GM12865 (cell line): ENCODE measurements around the gene ESD.
"Not testable (repeated sequence)": the region's sequence is repeated elsewhere in the genome, so short reads cannot be mapped to it uniquely, and the experiment has no call there.

Experiments used
- DNase-seq: peaks from one replicate; pipeline ENCODE4 v3.0.0; 2010; ENCODE audit warnings: low read depth
- H3K4me3 ChIP-seq: 2 replicates; pipeline ENCODE4 v1.5.1; 2011; ENCODE audit warnings: mild to moderate bottlenecking, low read depth, low read length, control low read depth
- CTCF ChIP-seq: IDR thresholded peaks from 2 replicates; pipeline ENCODE4 v1.5.1; 2011; ENCODE audit warnings: low read length, control low read depth, low read depth, inconsistent platforms; ENCODE audit not compliant: insufficient read depth; ENCODE audit errors: missing control alignments

ESD gene

GRCh38 chr13:46759846-46760245, 37.1 kb downstream of the ESD start:
- TF ChIP-seq CTCF: no peak
- H3K4me3 ChIP-seq: no peak overlapping the region
- DNase-seq: no peak

GRCh38 chr13:46757640-46758039, 39.3 kb downstream of the ESD start:
- DNase-seq: no peak
- no peak for TF ChIP-seq CTCF
- no peak overlapping the region for H3K4me3 ChIP-seq

DNA sequence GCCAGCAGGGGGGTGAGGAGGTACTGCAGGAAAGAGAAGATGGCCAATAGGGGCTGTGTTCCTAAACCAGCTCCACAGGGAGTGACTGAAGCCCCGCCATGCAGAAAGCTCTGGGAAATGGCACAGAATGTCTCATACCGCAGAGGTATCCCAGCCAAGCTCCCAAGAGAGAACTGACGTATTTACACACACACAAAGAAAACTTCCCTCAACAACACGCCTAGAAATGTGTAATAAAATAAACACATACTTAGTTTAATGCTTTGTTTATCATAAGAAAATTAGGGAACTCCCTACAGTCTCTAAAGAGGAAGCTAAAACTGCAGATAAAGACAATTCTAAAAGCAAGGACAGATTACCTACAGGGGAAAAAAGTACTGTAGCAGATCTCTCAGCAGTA, 40.0 kb downstream of the ESD start:
- TF ChIP-seq CTCF: no peak
- H3K4me3 ChIP-seq: no peak overlapping the region
- DNase-seq: no peak

GRCh38 chr13:46755508-46755907, 41.5 kb downstream of the ESD start:
- DNase-seq: not testable (repeated sequence)

GRCh38 chr13:46754812-46755211, 42.1 kb downstream of the ESD start:
- TF ChIP-seq CTCF: no peak
- no peak overlapping the region for H3K4me3 ChIP-seq
- DNase-seq: no peak

More at GRCh38 chr13:46755508-46755907, 41.5 kb downstream of the ESD start:
- H3K4me3 ChIP-seq: not testable (repeated sequence)

DNA sequence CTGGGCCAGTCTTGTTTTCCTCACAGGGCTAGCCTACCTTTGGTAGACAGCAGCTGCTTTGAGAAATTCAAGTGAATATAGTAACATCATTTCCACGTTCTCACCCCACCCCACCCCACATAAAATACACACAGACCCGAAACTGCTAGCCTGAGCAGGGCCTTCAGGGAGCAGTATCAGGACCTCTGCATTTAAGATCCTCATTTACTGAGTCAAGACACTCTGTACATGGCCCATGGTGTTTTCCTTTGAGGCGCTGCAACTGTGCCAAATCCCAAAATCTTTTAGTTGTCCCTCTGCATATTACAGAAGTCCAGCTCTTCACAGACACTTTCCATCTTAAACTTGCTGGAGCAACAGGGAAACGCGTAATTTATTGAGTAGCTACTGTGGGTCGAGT, 43.0 kb downstream of the ESD start:
- DNase-seq: no peak
- TF ChIP-seq CTCF: no peak
- no peak overlapping the region for H3K4me3 ChIP-seq

GRCh38 chr13:46753137-46753536, 43.8 kb downstream of the ESD start:
- H3K4me3 ChIP-seq: no peak overlapping the region
- DNase-seq: no peak
- no peak for TF ChIP-seq CTCF
